Thyroid gland (tissue), 4 donors: ENCODE data around the gene RARRES2. TPM values are rescaled to one million over a fixed set of nuclear protein-coding genes. Genes with fewer than 3 reads are reported as not detected.

Source experiments
- DNase-seq, 2 donors: peaks; one replicate each; pipeline ENCODE4 v3.0.0-alpha.2; 2019
- H3K27ac ChIP-seq, 3 donors: fragments of 200-600 bp; sonication (generic); 1 replicate in 2 of 3; 2 replicates in 1 of 3; pipeline ENCODE4 v1.5.1; 2016 to 2019; ENCODE audit warnings: mild to moderate bottlenecking in 1 of 3, moderate library complexity in 1 of 3
- H3K27me3 ChIP-seq: fragments of 200-600 bp; sonication (generic); one replicate; pipeline ENCODE4 v1.5.1; 2019
- H3K36me3 ChIP-seq, 2 donors: fragments of 200-600 bp; sonication (generic); one replicate each; pipeline ENCODE4 v1.5.1; 2016 to 2019
- H3K4me1 ChIP-seq, 2 donors: fragments of 200-600 bp; sonication (generic); one replicate each; pipeline ENCODE4 v1.5.1; 2017 to 2019
- H3K4me3 ChIP-seq, 3 donors: fragments of 200-600 bp; sonication (generic); replicated peaks in 1 of 3; 1 replicate in 2 of 3; 2 replicates in 1 of 3; pipeline ENCODE4 v1.5.1; 2016; ENCODE audit warnings: mild to moderate bottlenecking in 1 of 3
- H3K9me3 ChIP-seq: fragments of 200-600 bp; sonication (generic); one replicate; pipeline ENCODE4 v1.5.1; 2017
- CTCF ChIP-seq, 6 experiments: fragments of 200-600 bp in 3 of 6; fragments of 450-650 bp in 3 of 6; sonication (generic) in 3 of 6; IDR thresholded peaks; one replicate each; pipeline ENCODE4 v1.5.1; 2016 to 2019; ENCODE audit warnings: antibody characterized with exemption in 6 of 6, mild to moderate bottlenecking in 2 of 6, inconsistent platforms in 1 of 6, moderate library complexity in 1 of 6
- POLR2A ChIP-seq, 2 donors: fragments of 450-650 bp; IDR thresholded peaks; one replicate each; pipeline ENCODE4 v1.6.1; 2017; ENCODE audit warnings: antibody characterized with exemption in 2 of 2, mild to moderate bottlenecking in 2 of 2, moderate library complexity in 1 of 2
- WGBS, 2 donors: methylation state at CpG; one replicate each; pipeline ENCODE4 v1.1.5; 2017; 5-methylcytosine and 5-hydroxymethylcytosine counted together
- intact Hi-C: fragments of 100-400 bp; cut with DNase I; formaldehyde crosslinking; loops from one replicate; pipeline ENCODE4 v1.15.1; 2023
- total RNA-seq, 4 donors: library from RNA; depleted of rRNA; stranded (reverse); fragments of >200 nt; gene quantifications; one replicate each; pipeline ENCODE4 v1.2.3, GENCODE V29; 2016

RARRES2 gene
- total RNA-seq, 4 donors from 2014 or later, result 22.2 to 137 (median 54.8) TPM

DNA sequence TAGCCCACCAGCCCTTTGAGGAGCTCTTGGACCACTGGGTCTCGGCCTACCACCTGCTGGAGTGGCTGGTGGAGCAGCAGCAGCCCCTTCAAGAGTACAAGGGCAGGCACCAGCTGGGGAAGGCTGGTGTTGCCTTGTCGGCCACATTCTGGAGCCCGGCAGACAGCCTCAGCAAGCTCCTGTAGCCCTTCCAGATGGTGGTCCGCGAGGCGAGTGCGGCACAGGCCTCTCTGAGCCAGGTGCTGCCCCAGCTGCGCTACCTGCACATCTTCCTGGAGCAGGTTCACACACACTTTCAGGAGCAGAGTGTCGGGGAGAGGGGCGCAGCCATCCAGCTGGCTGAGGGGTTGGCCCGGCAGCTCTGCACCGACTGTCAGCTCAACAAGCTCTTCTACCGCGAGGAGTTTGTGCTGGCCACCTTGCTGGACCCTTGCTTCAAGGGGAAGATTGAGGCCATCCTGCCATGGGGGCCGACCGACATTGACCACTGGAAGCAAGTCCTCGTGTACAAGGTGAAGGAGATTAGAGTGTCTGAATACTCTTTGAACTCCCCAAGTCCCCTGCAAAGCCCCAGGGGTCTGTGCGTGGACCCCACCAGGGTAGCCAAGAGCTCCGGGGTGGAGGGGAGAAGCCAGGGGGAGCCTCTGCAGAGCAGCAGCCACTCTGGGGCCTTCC is 11.1 kb downstream of the RARRES2 start:
- peaks cover 0 to under 1% of the 10 kb centered on the region in 2 donors for H3K4me1 ChIP-seq
- H3K36me3 ChIP-seq, result no peaks in the 10 kb centered on the region
- H3K4me3 ChIP-seq, result no peak overlapping the region
- WGBS, 2 donors, result 96 to 98% methylated on average over 8 to 14 of the region's 19 CpGs
- intact Hi-C loops, result no loop called here
- H3K27me3 ChIP-seq, result no peaks in the 10 kb centered on the region
- H3K9me3 ChIP-seq, result no peaks in the 10 kb centered on the region
- TF ChIP-seq POLR2A (IDR thresholded peaks at IDR 0.05), result no peak
- TF ChIP-seq CTCF (IDR thresholded peaks at IDR 0.05), result no peak
- no peak overlapping the region for H3K27ac ChIP-seq
- no peak for DNase-seq

GRCh38 chr7:150329331-150330120 is 11.9 kb downstream of the RARRES2 start:
- H3K4me3 ChIP-seq, result no peak overlapping the region

DNA sequence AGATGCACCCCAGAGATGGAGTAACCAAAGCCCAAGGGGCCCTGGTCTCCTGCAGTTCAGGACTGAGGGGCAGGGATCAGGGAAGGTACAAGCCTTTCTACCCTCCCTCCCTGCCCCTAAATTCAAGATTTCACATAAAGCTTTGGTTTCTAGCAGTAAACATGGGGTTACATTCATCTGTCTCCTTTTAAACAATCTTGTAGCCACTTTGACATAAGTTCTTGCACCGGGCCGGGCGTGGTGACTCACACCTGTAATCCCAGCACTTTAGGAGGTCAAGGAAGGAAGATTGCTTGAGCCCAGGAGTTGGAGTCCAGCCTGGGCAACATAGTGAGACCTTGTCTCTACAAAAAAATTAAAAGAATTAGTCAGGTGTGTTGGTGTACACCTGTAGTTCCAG is 14.1 kb downstream of the RARRES2 start:
- intact Hi-C loops, result no loop called here
- H3K27ac ChIP-seq, result no peak overlapping the region
- no peaks in the 10 kb centered on the region for H3K9me3 ChIP-seq
- no peak for TF ChIP-seq POLR2A (IDR thresholded peaks at IDR 0.05)
- WGBS, 2 donors, result 98 to 100% methylated on average over 3 of the region's 3 CpGs
- H3K4me3 ChIP-seq, result no peak overlapping the region
- no peak for DNase-seq
- H3K4me1 ChIP-seq, result peaks cover 12 to 26% of the 10 kb centered on the region in 2 donors
- H3K27me3 ChIP-seq, result no peaks in the 10 kb centered on the region
- no peaks in the 10 kb centered on the region for H3K36me3 ChIP-seq

More at GRCh38 chr7:150329331-150330120, 11.9 kb downstream of the RARRES2 start:
- Histone ChIP-seq H3K9me3 (no peaks in the 10 kb centered on the region), H3K27me3 (no peaks in the 10 kb centered on the region), H3K27ac (no peak overlapping the region), H3K4me1 (peaks cover 1 to 8% of the 10 kb centered on the region in 2 donors), H3K36me3 (no peaks in the 10 kb centered on the region)
- intact Hi-C loops, result no loop called here
- TF ChIP-seq CTCF (IDR thresholded peaks at IDR 0.05) (no peak), POLR2A (IDR thresholded peaks at IDR 0.05) (no peak)
- 82 to 85% methylated on average over 20 to 22 of the region's 22 CpGs for WGBS, 2 donors
- DNase-seq, result no peak

- no peak for TF ChIP-seq CTCF (IDR thresholded peaks at IDR 0.05)
- TF ChIP-seq POLR2A (IDR thresholded peaks at IDR 0.05), result no peak
- Histone ChIP-seq H3K36me3 (no peaks in the 10 kb centered on the region), H3K27me3 (no peaks in the 10 kb centered on the region), H3K27ac (no peak overlapping the region), H3K4me3 (no peak overlapping the region), H3K9me3 (no peaks in the 10 kb centered on the region), H3K4me1 (peaks cover 13 to 31% of the 10 kb centered on the region in 2 donors)
- intact Hi-C loops, result no loop called here
- DNase-seq, result no peak
- WGBS, 2 donors, result 93 to 94% methylated on average over 4 of the region's 4 CpGs
These were observed 14.7 kb downstream of the RARRES2 start for GRCh38 chr7:150326657-150327268.

- no peak for DNase-seq
- 88 to 97% methylated on average over 6 of the region's 6 CpGs for WGBS, 2 donors
- H3K36me3 ChIP-seq, result no peaks in the 10 kb centered on the region
- H3K27ac ChIP-seq, result no peak overlapping the region
- H3K4me1 ChIP-seq, result peaks cover 13 to 31% of the 10 kb centered on the region in 2 donors
- H3K9me3 ChIP-seq, result no peaks in the 10 kb centered on the region
- no peaks in the 10 kb centered on the region for H3K27me3 ChIP-seq
- intact Hi-C loops, result no loop called here
- TF ChIP-seq CTCF (IDR thresholded peaks at IDR 0.05), result no peak
- no peak overlapping the region for H3K4me3 ChIP-seq
These were observed 15.5 kb downstream of the RARRES2 start for GRCh38 chr7:150325901-150326300.
